Fibroblast of the aortic adventitia (primary cell): ENCODE data around the gene SLC17A3. TPM values are rescaled to one million over a fixed set of nuclear protein-coding genes. Genes with fewer than 3 reads are reported as not detected.

Experiments used
- DNase-seq: peaks from one replicate; pipeline ENCODE4 v3.0.0-alpha.2; 2010; ENCODE audit warnings: low read depth
- H3K4me3 ChIP-seq: 2 replicates; pipeline ENCODE4 v1.5.1; 2011; ENCODE audit warnings: low read depth, mild to moderate bottlenecking, control low read depth, low read length, moderate library complexity
- CTCF ChIP-seq: IDR thresholded peaks from 2 replicates; pipeline ENCODE4 v1.5.1; 2011; ENCODE audit warnings: mild to moderate bottlenecking, low read length, control low read depth, inconsistent platforms; ENCODE audit not compliant: insufficient read depth
- total RNA-seq: library from RNA; depleted of rRNA; stranded (reverse); fragments of >200 nt; gene quantifications from 2 replicates; pipeline ENCODE4 v1.2.3, GENCODE V29; 2012; ENCODE audit warnings: low replicate concordance

Gene SLC17A3
- 1.1 TPM in 1 of 2 replicates, not detected in the other for total RNA-seq

- TF ChIP-seq CTCF, result no peak
- no peak for DNase-seq
Measured at GRCh38 chr6:25874118-25874517, at the start of gene SLC17A3. Gene SLC17A3 (minus strand): TSS chr6:25874243. CDS start chr6:25868387, 5,856 bp downstream.

GRCh38 chr6:25922301-25922700 lies 48.3 kb upstream of the SLC17A3 start:
- TF ChIP-seq CTCF, result no peak
- peak; percentile 83 for DNase-seq
- no peak overlapping the region for H3K4me3 ChIP-seq

More at GRCh38 chr6:25874118-25874517, at the start of gene SLC17A3:
- no peak within 1 kb of the TSS for H3K4me3 ChIP-seq

GRCh38 chr6:25921525-25922203 lies 47.6 kb upstream of the SLC17A3 start:
- no peak for TF ChIP-seq CTCF
- H3K4me3 ChIP-seq, result no peak overlapping the region
- DNase-seq, result no peak

GRCh38 chr6:25919657-25920056 lies 45.6 kb upstream of the SLC17A3 start:
- no peak for TF ChIP-seq CTCF
- no peak overlapping the region for H3K4me3 ChIP-seq
- no peak for DNase-seq

- DNase-seq, result no peak
- no peak overlapping the region for H3K4me3 ChIP-seq
- no peak for TF ChIP-seq CTCF
Measured at GRCh38 chr6:25918083-25918683, 44.1 kb upstream of the SLC17A3 start.

GRCh38 chr6:25916789-25917490 lies 42.9 kb upstream of the SLC17A3 start:
- TF ChIP-seq CTCF, result no peak
- no peak overlapping the region for H3K4me3 ChIP-seq
- no peak for DNase-seq
